ENCODE results near the gene TSPAN9. TPM values are rescaled to one million over a fixed set of nuclear protein-coding genes. Genes with fewer than 3 reads are reported as not detected.

TSPAN9 gene
- total RNA-seq, 1 donor from 2014 or later, result 7.8 TPM

DNA sequence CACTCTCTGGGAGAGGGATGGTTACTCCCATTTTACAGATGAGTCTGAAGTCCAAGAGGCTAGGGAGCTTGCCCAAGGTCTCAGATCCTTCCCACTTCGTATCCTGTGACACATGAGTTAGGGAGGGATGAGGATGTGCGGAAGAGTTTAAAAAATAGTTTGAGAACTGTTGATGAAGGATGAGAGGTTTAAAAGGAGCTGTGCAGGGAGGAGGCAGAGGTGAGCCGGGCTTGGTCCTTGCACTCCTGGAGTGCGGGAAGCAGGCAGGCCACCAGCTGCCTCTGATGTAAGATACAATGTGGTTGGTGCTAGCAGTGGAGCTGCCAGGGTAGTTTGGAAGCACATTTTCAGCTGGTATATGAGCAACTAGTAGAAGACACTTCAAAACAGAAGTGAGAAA is 46.5 kb downstream of the TSPAN9 start:
- Histone ChIP-seq H3K27me3 (no peaks in the 10 kb centered on the region), H3K9ac (no peak overlapping the region), H4K20me1 (ENCODE audit: low read depth) (no peaks in the 10 kb centered on the region), H3K4me3 (no peak overlapping the region), H3K9me3 (ENCODE audit: low read depth) (no peaks in the 10 kb centered on the region), H3K4me2 (no peak overlapping the region), H3K36me3 (no peaks in the 10 kb centered on the region), H3K27ac (no peak overlapping the region), H3F3A (ENCODE audit: low read depth) (no peaks in the 10 kb centered on the region), H3K79me2 (ENCODE audit: low read depth) (no peaks in the 10 kb centered on the region), H3K4me1 (peaks cover 3% of the 10 kb centered on the region), H2AFZ (replicated peaks) (no peak overlapping the region)
- Mint-ChIP-seq H3K27ac (no peak overlapping the region), H3K9me3 (peaks cover 11% of the 10 kb centered on the region), H3K4me1 (peaks cover 16% of the 10 kb centered on the region), H3K4me3 (no peak overlapping the region), H3K27me3 (ENCODE audit: insufficient read depth, low read depth) (no peaks in the 10 kb centered on the region), H3K36me3 (peaks cover 8% of the 10 kb centered on the region)
- no peak for DNase-seq (ENCODE audit: low spot score)
- TF ChIP-seq, protein P1, sequence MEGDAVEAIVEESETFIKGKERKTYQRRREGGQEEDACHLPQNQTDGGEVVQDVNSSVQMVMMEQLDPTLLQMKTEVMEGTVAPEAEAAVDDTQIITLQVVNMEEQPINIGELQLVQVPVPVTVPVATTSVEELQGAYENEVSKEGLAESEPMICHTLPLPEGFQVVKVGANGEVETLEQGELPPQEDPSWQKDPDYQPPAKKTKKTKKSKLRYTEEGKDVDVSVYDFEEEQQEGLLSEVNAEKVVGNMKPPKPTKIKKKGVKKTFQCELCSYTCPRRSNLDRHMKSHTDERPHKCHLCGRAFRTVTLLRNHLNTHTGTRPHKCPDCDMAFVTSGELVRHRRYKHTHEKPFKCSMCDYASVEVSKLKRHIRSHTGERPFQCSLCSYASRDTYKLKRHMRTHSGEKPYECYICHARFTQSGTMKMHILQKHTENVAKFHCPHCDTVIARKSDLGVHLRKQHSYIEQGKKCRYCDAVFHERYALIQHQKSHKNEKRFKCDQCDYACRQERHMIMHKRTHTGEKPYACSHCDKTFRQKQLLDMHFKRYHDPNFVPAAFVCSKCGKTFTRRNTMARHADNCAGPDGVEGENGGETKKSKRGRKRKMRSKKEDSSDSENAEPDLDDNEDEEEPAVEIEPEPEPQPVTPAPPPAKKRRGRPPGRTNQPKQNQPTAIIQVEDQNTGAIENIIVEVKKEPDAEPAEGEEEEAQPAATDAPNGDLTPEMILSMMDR (IDR thresholded peaks at IDR 0.05), result no peak
- TF ChIP-seq EZH2phosphoT487 (IDR thresholded peaks at IDR 0.05) (no peak), EZH2 (IDR thresholded peaks at IDR 0.05) (no peak)

- peaks cover 3% of the 10 kb centered on the region for H3K4me1 ChIP-seq
- H3K4me3 ChIP-seq, result no peak overlapping the region
- H3K4me2 ChIP-seq, result no peak overlapping the region
- H3K4me3 Mint-ChIP-seq, result no peak overlapping the region
- TF ChIP-seq EZH2 (IDR thresholded peaks at IDR 0.05) (no peak), EZH2phosphoT487 (IDR thresholded peaks at IDR 0.05) (no peak)
- TF ChIP-seq, protein P1 (IDR thresholded peaks at IDR 0.05), result no peak
- H3K79me2 ChIP-seq (ENCODE audit: low read depth), result no peaks in the 10 kb centered on the region
- H3K9me3 Mint-ChIP-seq, result peaks cover 11% of the 10 kb centered on the region
- H3K9ac ChIP-seq, result no peak overlapping the region
- peaks cover 12% of the 10 kb centered on the region for H3K4me1 Mint-ChIP-seq
- no peaks in the 10 kb centered on the region for H3F3A ChIP-seq (ENCODE audit: low read depth)
- no peak overlapping the region for H2AFZ ChIP-seq (replicated peaks)
- no peaks in the 10 kb centered on the region for H3K36me3 ChIP-seq
- peaks cover 8% of the 10 kb centered on the region for H3K36me3 Mint-ChIP-seq
- H4K20me1 ChIP-seq (ENCODE audit: low read depth), result no peaks in the 10 kb centered on the region
- H3K27me3 ChIP-seq, result no peaks in the 10 kb centered on the region
- no peak overlapping the region for H3K27ac ChIP-seq
- DNase-seq (ENCODE audit: low spot score), result no peak
- no peak overlapping the region for H3K27ac Mint-ChIP-seq
- H3K27me3 Mint-ChIP-seq (ENCODE audit: insufficient read depth, low read depth), result no peaks in the 10 kb centered on the region
- H3K9me3 ChIP-seq (ENCODE audit: low read depth), result no peaks in the 10 kb centered on the region
Measured at GRCh38 chr12:3124917-3125316, 47.7 kb downstream of the TSPAN9 start.

GRCh38 chr12:3125674-3126073 is 48.5 kb downstream of the TSPAN9 start:
- Histone ChIP-seq H3K4me1 (peaks cover 3% of the 10 kb centered on the region), H3K4me2 (no peak overlapping the region), H3K4me3 (no peak overlapping the region), H3K27me3 (no peaks in the 10 kb centered on the region), H2AFZ (replicated peaks) (no peak overlapping the region), H3F3A (ENCODE audit: low read depth) (no peaks in the 10 kb centered on the region), H3K36me3 (no peaks in the 10 kb centered on the region), H3K9ac (no peak overlapping the region), H3K27ac (no peak overlapping the region), H4K20me1 (ENCODE audit: low read depth) (no peaks in the 10 kb centered on the region), H3K79me2 (ENCODE audit: low read depth) (no peaks in the 10 kb centered on the region), H3K9me3 (ENCODE audit: low read depth) (no peaks in the 10 kb centered on the region)
- Mint-ChIP-seq H3K9me3 (peaks cover 11% of the 10 kb centered on the region), H3K36me3 (peaks cover 8% of the 10 kb centered on the region), H3K4me3 (no peak overlapping the region), H3K4me1 (peaks cover 13% of the 10 kb centered on the region), H3K27ac (no peak overlapping the region), H3K27me3 (ENCODE audit: insufficient read depth, low read depth) (peaks cover 2% of the 10 kb centered on the region)
- DNase-seq (ENCODE audit: low spot score), result no peak
- TF ChIP-seq, protein P1 (IDR thresholded peaks at IDR 0.05), result no peak
- TF ChIP-seq EZH2phosphoT487 (IDR thresholded peaks at IDR 0.05), result no peak
